DND-41 (cell line): Measurements from ENCODE around the gene TGFBRAP1.

Experiments
- ATAC-seq: fragments of 200-7000 bp; cut with Tn5 transposase; 3 replicates; pipeline ENCODE4 v1.9.1; 2021; ENCODE audit warnings: low read depth; ENCODE audit not compliant: insufficient read depth
- DNase-seq: peaks from one replicate; pipeline ENCODE4 v3.0.0-alpha.2; 2020
- H2AFZ ChIP-seq: 2 replicates; pipeline ENCODE4 v1.6.0; 2012; ENCODE audit warnings: low read depth, low read length
- H3K27ac ChIP-seq: 2 replicates; pipeline ENCODE4 v1.5.1; 2012; ENCODE audit warnings: low read length, inconsistent platforms
- H3K27me3 ChIP-seq: fragments of 200-600 bp; sonication (generic); 2 replicates; pipeline ENCODE4 v1.6.0; 2012; ENCODE audit warnings: low read length, mild to moderate bottlenecking, inconsistent platforms; ENCODE audit not compliant: insufficient read depth, poor library complexity
- H3K36me3 ChIP-seq: 2 replicates; pipeline ENCODE4 v1.5.1; 2012; ENCODE audit warnings: low read length, inconsistent platforms; ENCODE audit not compliant: insufficient read depth
- H3K4me1 ChIP-seq: 2 replicates; pipeline ENCODE4 v1.5.1; 2012; ENCODE audit warnings: mild to moderate bottlenecking, low read length; ENCODE audit not compliant: insufficient read depth
- H3K4me2 ChIP-seq: 2 replicates; pipeline ENCODE4 v1.6.0; 2012; ENCODE audit warnings: mild to moderate bottlenecking, moderate library complexity, low read length, inconsistent platforms; ENCODE audit not compliant: insufficient read depth
- H3K4me3 ChIP-seq, 2 experiments: fragments of 200-600 bp in 1 of 2; shearing (Covaris generic) in 1 of 2; 2 replicates each; pipeline ENCODE4 v1.5.1; 2012 to 2016; ENCODE audit warnings: inconsistent platforms in 2 of 2, low read length in 2 of 2, mild to moderate bottlenecking in 2 of 2, low read depth in 1 of 2, moderate library complexity in 1 of 2
- H3K79me2 ChIP-seq: 2 replicates; pipeline ENCODE4 v1.6.0; 2012; ENCODE audit warnings: low read length, inconsistent platforms; ENCODE audit not compliant: insufficient read depth
- H3K9ac ChIP-seq: 2 replicates; pipeline ENCODE4 v1.6.0; 2012; ENCODE audit warnings: low read depth, mild to moderate bottlenecking, inconsistent platforms, low read length, moderate library complexity
- H3K9me3 ChIP-seq: 2 replicates; pipeline ENCODE4 v1.5.1; 2012; ENCODE audit warnings: low read length, moderate library complexity, mild to moderate bottlenecking, inconsistent platforms; ENCODE audit not compliant: insufficient read depth, severe bottlenecking
- H4K20me1 ChIP-seq: 2 replicates; pipeline ENCODE4 v1.6.0; 2012; ENCODE audit warnings: low read length; ENCODE audit not compliant: insufficient read depth
- EZH2 ChIP-seq: IDR thresholded peaks from 3 replicates; pipeline ENCODE4 v1.6.1; 2012; ENCODE audit warnings: borderline replicate concordance, low read depth, mild to moderate bottlenecking, moderate library complexity, low read length, inconsistent platforms; ENCODE audit not compliant: severe bottlenecking
- TF ChIP-seq, protein P1 (sequence below): IDR thresholded peaks from 2 replicates; pipeline ENCODE4 v1.5.1; 2012; ENCODE audit warnings: borderline replicate concordance, low read length, moderate library complexity, mild to moderate bottlenecking; ENCODE audit not compliant: poor library complexity, severe bottlenecking; ENCODE audit errors: extremely low read depth

The TGFBRAP1 gene

DNA sequence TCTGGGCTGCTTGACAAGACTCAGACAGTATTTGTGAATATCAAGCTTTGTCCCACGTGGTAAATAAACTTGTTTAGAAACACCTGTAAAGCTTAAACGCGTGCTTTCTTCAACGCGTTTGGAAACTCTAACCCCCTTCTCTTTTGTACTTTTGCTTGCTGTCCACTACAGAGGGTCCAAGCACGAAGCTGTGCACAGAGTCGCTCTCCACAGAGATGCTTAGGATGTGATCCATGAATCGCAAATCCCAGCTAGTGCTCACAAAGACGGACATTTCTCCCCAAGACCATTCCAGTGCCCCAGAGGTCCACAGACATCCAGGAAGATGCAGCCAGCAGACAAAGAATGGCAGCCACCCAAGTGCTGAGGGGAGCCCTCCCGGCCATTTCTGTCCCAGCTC is 88.1 kb downstream of the TGFBRAP1 start, which contains the start of gene GPR45:
GPR45 (plus strand) TSS at position 301 of the 400 bp plus-strand sequence. CDS start 116 bp downstream, outside the sequence.
- H3K9ac ChIP-seq, result no peak within 1 kb of the TSS
- peaks cover 5% of the 10 kb centered on the region for H3K27me3 ChIP-seq
- H3K4me2 ChIP-seq, result no peak within 1 kb of the TSS
- no peak within 1 kb of the TSS for H3K4me3 ChIP-seq
- no peaks in the 10 kb centered on the region for H4K20me1 ChIP-seq
- H3K36me3 ChIP-seq, result no peaks in the 10 kb centered on the region
- no peaks in the 10 kb centered on the region for H3K4me1 ChIP-seq
- H3K27ac ChIP-seq, result no peak within 1 kb of the TSS
- ATAC-seq, result no peak
- no peak within 1 kb of the TSS for H2AFZ ChIP-seq
- no peaks in the 10 kb centered on the region for H3K79me2 ChIP-seq
- no peak for DNase-seq
- no peak for TF ChIP-seq EZH2
- TF ChIP-seq, protein P1, sequence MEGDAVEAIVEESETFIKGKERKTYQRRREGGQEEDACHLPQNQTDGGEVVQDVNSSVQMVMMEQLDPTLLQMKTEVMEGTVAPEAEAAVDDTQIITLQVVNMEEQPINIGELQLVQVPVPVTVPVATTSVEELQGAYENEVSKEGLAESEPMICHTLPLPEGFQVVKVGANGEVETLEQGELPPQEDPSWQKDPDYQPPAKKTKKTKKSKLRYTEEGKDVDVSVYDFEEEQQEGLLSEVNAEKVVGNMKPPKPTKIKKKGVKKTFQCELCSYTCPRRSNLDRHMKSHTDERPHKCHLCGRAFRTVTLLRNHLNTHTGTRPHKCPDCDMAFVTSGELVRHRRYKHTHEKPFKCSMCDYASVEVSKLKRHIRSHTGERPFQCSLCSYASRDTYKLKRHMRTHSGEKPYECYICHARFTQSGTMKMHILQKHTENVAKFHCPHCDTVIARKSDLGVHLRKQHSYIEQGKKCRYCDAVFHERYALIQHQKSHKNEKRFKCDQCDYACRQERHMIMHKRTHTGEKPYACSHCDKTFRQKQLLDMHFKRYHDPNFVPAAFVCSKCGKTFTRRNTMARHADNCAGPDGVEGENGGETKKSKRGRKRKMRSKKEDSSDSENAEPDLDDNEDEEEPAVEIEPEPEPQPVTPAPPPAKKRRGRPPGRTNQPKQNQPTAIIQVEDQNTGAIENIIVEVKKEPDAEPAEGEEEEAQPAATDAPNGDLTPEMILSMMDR, result no peak
- no peaks in the 10 kb centered on the region for H3K9me3 ChIP-seq

DNA sequence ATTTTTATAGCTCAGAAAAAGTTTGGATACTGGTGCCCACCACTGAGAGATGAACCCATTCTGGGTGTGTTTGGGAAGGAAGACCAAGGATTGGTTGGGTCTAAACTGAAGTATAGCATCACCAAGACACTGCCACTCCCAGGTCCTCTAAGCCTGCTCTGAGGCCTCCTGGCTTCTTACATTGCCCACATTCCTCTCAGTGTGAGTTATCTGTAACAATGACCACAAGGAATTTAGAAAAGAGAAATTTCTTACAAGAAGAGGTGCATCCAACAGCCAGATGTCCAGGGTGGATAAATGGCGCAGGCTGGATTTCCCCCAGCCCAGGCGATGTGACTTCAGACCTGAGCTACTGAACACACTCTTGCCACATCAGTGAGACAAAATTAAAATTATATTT is 89.6 kb downstream of the TGFBRAP1 start:
- ATAC-seq (no peak), DNase-seq (no peak)
- no peaks in the 10 kb centered on the region for H3K4me1 ChIP-seq
- no peak overlapping the region for H3K9ac ChIP-seq
- no peaks in the 10 kb centered on the region for H3K9me3 ChIP-seq
- no peaks in the 10 kb centered on the region for H3K36me3 ChIP-seq
- no peaks in the 10 kb centered on the region for H3K79me2 ChIP-seq
- no peak overlapping the region for H2AFZ ChIP-seq
- no peak overlapping the region for H3K27ac ChIP-seq
- peaks cover 5% of the 10 kb centered on the region for H3K27me3 ChIP-seq
- TF ChIP-seq EZH2, result no peak
- TF ChIP-seq, protein P1, result no peak
- H4K20me1 ChIP-seq, result no peaks in the 10 kb centered on the region
- no peak overlapping the region for H3K4me3 ChIP-seq
- H3K4me2 ChIP-seq, result no peak overlapping the region

DNA sequence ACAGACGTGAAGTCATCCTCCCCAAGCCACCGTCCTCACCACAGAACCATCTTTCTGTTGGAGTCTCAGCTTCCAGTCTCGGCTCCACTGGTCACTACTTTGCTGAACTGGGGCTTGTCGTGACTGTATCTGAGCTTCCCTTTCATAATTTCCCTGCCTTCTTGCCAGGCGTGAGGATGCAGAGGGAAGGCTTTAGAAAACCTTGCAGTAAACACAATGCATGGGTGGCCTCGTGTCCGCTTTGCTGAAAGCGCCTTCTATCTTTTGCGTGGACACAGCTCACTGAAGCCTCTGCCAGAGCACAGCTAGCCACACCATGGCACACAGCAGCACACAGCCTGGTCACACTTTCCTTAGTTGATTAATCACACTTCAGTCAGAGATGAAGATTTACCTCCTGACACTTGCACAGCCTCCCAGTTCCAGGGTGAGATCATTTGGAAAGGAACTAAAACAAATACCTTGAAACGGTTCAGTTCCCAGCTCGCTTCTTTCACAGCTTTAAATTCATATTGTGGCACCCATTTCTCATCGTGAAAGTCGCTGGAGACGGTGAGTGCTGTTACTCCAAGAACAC is 90.8 kb downstream of the TGFBRAP1 start:
- Histone ChIP-seq H3K9me3 (no peaks in the 10 kb centered on the region), H3K9ac (no peak overlapping the region), H3K27me3 (peaks cover 5% of the 10 kb centered on the region), H2AFZ (no peak overlapping the region), H4K20me1 (no peaks in the 10 kb centered on the region), H3K36me3 (no peaks in the 10 kb centered on the region), H3K79me2 (no peaks in the 10 kb centered on the region), H3K4me3 (no peak overlapping the region), H3K27ac (no peak overlapping the region), H3K4me2 (no peak overlapping the region), H3K4me1 (no peaks in the 10 kb centered on the region)
- ATAC-seq (no peak), DNase-seq (no peak)
- no peak for TF ChIP-seq EZH2
- TF ChIP-seq, protein P1, result no peak
